Spleen (tissue), 11 donors: Measurements from ENCODE around the gene KIAA1549. TPM values are rescaled to one million over a fixed set of nuclear protein-coding genes. Genes with fewer than 3 reads are reported as not detected.

Experiments used
- DNase-seq: peaks from one replicate; pipeline ENCODE4 v3.0.0-alpha.2; 2020
- H3K27ac ChIP-seq, 8 donors: fragments of 200-600 bp; sonication (generic) in 7 of 8; 1 replicate in 4 of 8; 2 replicates in 4 of 8; pipeline versions ENCODE4 v1.5.0 to v1.8.0; 2016 to 2021; ENCODE audit warnings: inconsistent platforms in 4 of 8, mild to moderate bottlenecking in 4 of 8, moderate library complexity in 1 of 8
- H3K27me3 ChIP-seq, 7 donors: fragments of 200-600 bp; sonication (generic) in 6 of 7; replicated peaks in 1 of 7; 1 replicate in 4 of 7; 2 replicates in 3 of 7; pipeline versions ENCODE4 v1.5.0 to v1.8.0; 2016 to 2021; ENCODE audit warnings: inconsistent platforms in 3 of 7, mild to moderate bottlenecking in 1 of 7
- H3K36me3 ChIP-seq, 6 donors: fragments of 200-600 bp; sonication (generic) in 5 of 6; 1 replicate in 4 of 6; 2 replicates in 2 of 6; pipeline versions ENCODE4 v1.5.0 to v1.8.0; 2016 to 2021; ENCODE audit warnings: inconsistent platforms in 2 of 6
- H3K4me1 ChIP-seq, 6 donors: fragments of 200-600 bp; sonication (generic) in 5 of 6; 1 replicate in 3 of 6; 2 replicates in 3 of 6; pipeline versions ENCODE4 v1.5.0 to v1.8.0; 2016 to 2021; ENCODE audit warnings: inconsistent platforms in 3 of 6
- H3K4me3 ChIP-seq, 8 donors: fragments of 200-600 bp; sonication (generic) in 7 of 8; 1 replicate in 4 of 8; 2 replicates in 4 of 8; pipeline versions ENCODE4 v1.5.0 to v1.8.0; 2016 to 2021; ENCODE audit warnings: inconsistent platforms in 4 of 8, mild to moderate bottlenecking in 4 of 8, moderate library complexity in 2 of 8
- H3K9me3 ChIP-seq, 8 donors: fragments of 200-600 bp; sonication (generic) in 7 of 8; 1 replicate in 4 of 8; 2 replicates in 4 of 8; pipeline versions ENCODE4 v1.5.0 to v1.8.0; 2016 to 2021; ENCODE audit warnings: inconsistent platforms in 4 of 8
- CTCF ChIP-seq, 11 experiments: fragments of 200-600 bp in 7 of 11; fragments of 450-650 bp in 4 of 11; sonication (generic) in 4 of 11; IDR thresholded peaks in 8 of 11; conservative IDR thresholded peaks in 3 of 11; 1 replicate in 7 of 11; 2 replicates in 4 of 11; pipeline versions ENCODE4 v1.4.0 to v1.8.0; 2016 to 2021; ENCODE audit warnings: antibody characterized with exemption in 11 of 11, inconsistent platforms in 4 of 11, mild to moderate bottlenecking in 1 of 11
- POLR2A ChIP-seq, 3 donors: fragments of 450-650 bp; IDR thresholded peaks; one replicate each; pipeline ENCODE4 v1.5.1; 2017; ENCODE audit warnings: antibody characterized with exemption in 3 of 3, mild to moderate bottlenecking in 1 of 3
- POLR2AphosphoS5 ChIP-seq, 3 donors: sonication (generic); formaldehyde crosslinking; IDR thresholded peaks; one replicate each; pipeline ENCODE4 v1.5.1; 2017; ENCODE audit warnings: antibody characterized with exemption in 3 of 3
- WGBS, 5 donors: extraction: QIAGEN DNeasy Blood & Tissue Kit in 3 of 5; methylation state at CpG; one replicate each; pipeline versions ENCODE4 v1.1.5 to v1.1.7; 2013 to 2018; 5-methylcytosine and 5-hydroxymethylcytosine counted together
- intact Hi-C: fragments of 100-400 bp; cut with DNase I; formaldehyde crosslinking; loops from one replicate; pipeline ENCODE4 v1.15.0; 2023; ENCODE audit warnings: low total_unique reads
- polyA plus RNA-seq, 3 donors: library from polyadenylated mRNA; stranded (reverse); fragments of 200-250 nt; gene quantifications; one replicate each; pipeline ENCODE4 v1.2.1, GENCODE V29; 2013
- total RNA-seq, 7 donors: library from RNA; depleted of rRNA in 3 of 7; stranded (reverse); fragments of >200 nt in 3 of 7; fragmentation: NEBNext Ultra II Directional in 4 of 7; extraction: Animal tissue kit (Norgen Biotek cat#: 25700) in 4 of 7; gene quantifications; one replicate each; pipeline versions ENCODE4 v1.1.0 to v1.2.1, GENCODE V29; 2016 to 2021
- donor health status: healthy with polysubstance abuse.
- donor health status: DM: no; HTN: no; CAD: no; lungs with moderate emphysema.
- donor health status: DM: no; HTN: no; CAD: no.
- donor health status: Bipolar disorder and iron deficiency.
- donor health status: healthy.
- donor health status: DM: no; HTN: no; CAD: no.
- donor health status: DM: yes; HTN: yes; CAD: no.

Gene KIAA1549
- total and polyA plus RNA-seq, 10 donors, result 0.03 to 1.8 (median 0.85) TPM

DNA sequence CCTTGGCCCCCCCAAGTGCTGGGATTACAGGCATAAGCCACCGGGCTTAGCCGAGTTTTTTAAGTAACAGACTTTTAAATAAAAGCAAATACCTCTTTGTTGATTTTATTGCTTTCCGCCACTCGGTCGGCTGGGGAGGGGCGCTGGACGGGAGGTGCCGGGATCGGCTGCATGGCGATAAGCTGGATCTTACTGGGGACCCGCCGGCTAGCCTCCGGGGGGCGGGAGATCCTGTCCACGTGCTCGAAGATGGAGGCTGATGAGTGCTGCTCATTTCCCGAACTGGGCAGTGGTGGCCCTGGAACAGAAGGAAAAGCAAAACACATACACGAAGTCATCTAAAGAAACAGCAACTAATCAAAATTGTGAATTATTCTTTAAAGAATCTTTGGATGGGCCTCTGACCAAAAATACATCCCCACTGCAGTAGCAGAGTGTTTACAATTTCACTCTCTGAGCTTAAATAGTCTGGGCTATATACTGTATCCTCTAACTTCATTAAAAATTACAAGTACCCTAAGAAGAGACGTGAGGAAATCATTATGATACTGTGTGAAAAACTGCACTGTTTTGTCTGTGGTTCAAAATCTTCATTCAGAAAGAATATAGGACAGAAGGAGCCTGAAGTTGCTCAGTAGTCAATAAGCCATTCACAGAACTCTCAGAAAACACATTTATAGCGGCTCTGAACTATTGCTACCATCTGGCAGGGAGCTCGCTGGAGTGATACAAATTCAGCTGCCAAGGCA, 110.0 kb downstream of the KIAA1549 start:
- TF ChIP-seq POLR2A (IDR thresholded peaks at IDR 0.05) (no peak), POLR2AphosphoS5 (IDR thresholded peaks at IDR 0.05) (no peak), CTCF (IDR thresholded peaks at IDR 0.05 in 8 of 11, conservative IDR thresholded peaks at IDR 0.05 in 3 of 11) (no peak)
- Histone ChIP-seq H3K4me3 (no peak overlapping the region), H3K27me3 (no peaks in the 10 kb centered on the region), H3K27ac (no peak overlapping the region), H3K9me3 (no peaks in the 10 kb centered on the region), H3K36me3 (peaks cover 0 to 18% (median 0%) of the 10 kb centered on the region in 6 donors), H3K4me1 (no peaks in the 10 kb centered on the region)
- no peak for DNase-seq
- intact Hi-C loops, result no loop called here
- 93 to 97% (median 96%) methylated on average over 21 of the region's 21 CpGs for WGBS, 5 donors

DNA sequence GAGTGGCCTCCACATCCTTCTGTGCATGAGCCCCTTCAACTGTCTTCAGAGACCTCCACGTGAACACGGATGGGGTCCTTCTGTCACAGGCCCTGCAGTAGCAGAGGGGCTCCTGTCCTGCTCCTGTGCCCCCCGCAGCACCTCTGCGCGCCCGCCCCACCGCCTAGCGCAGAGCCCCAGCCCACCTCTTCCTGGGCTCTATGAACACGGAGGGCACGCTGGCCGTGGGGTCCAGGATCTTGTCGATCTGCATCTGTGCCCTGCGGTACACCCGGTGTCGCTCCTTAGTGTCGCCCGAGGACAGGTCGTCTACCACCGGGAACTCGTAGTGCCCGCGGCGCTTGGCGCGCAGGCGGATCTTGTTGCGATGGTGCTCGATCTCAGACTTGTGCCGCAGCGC, 111.8 kb downstream of the KIAA1549 start:
- H3K27ac ChIP-seq, result no peak overlapping the region
- DNase-seq, result no peak
- H3K4me3 ChIP-seq, result no peak overlapping the region
- peaks cover 0 to 18% (median 0%) of the 10 kb centered on the region in 6 donors for H3K36me3 ChIP-seq
- intact Hi-C loops, result no loop called here
- no peaks in the 10 kb centered on the region for H3K27me3 ChIP-seq
- H3K4me1 ChIP-seq, result no peaks in the 10 kb centered on the region
- TF ChIP-seq POLR2A (IDR thresholded peaks at IDR 0.05) (no peak), POLR2AphosphoS5 (IDR thresholded peaks at IDR 0.05) (no peak), CTCF (IDR thresholded peaks at IDR 0.05 in 8 of 11, conservative IDR thresholded peaks at IDR 0.05 in 3 of 11) (no peak)
- H3K9me3 ChIP-seq, result no peaks in the 10 kb centered on the region
- 95 to 98% (median 97%) methylated on average over 19 to 30 of the region's 30 CpGs for WGBS, 5 donors

DNA sequence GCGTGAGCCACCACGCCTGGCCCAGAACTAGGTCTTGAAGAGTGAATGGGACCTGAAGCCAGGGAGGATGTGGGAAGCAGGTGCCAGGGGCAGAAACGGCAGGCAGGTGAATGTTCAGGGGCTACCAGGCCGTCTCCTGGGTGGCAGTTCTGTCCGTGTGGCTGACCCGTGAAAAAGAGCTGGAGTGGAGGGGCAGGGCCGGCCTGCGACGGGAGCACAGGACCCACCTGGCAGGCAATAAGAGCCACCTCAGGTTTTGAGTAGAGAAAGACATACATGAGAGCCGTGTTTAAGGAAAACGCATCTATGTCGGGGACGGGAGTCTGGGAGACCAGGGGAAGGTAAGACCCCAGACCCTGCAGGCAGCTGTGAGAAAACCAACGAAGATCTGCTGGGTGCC, 112.5 kb downstream of the KIAA1549 start:
- no peak for DNase-seq
- intact Hi-C loops, result no loop called here
- WGBS, 5 donors, result 87 to 97% (median 95%) methylated on average over 14 of the region's 14 CpGs

More for the DNA sequence above, 112.5 kb downstream of the KIAA1549 start:
- Histone ChIP-seq H3K27ac (no peak overlapping the region), H3K4me3 (no peak overlapping the region), H3K27me3 (no peaks in the 10 kb centered on the region), H3K4me1 (no peaks in the 10 kb centered on the region), H3K36me3 (peaks cover 0 to 18% (median 0%) of the 10 kb centered on the region in 6 donors), H3K9me3 (no peaks in the 10 kb centered on the region)
- TF ChIP-seq POLR2AphosphoS5 (IDR thresholded peaks at IDR 0.05), result no peak
- no peak for TF ChIP-seq POLR2A (IDR thresholded peaks at IDR 0.05)
- no peak for TF ChIP-seq CTCF (IDR thresholded peaks at IDR 0.05 in 8 of 11, conservative IDR thresholded peaks at IDR 0.05 in 3 of 11)
